COLO668 (cell line): ENCODE data around the gene TIGIT.

Source experiments
- DNase-seq: peaks from one replicate; lab custom pipeline; 2025; ENCODE audit not compliant: unreplicated experiment; lab: John Stamatoyannopoulos, UW

The TIGIT gene

GRCh38 chr3:114351123-114351821 lies 57.4 kb downstream of the TIGIT start:
- DNase-seq, result no peak

DNA sequence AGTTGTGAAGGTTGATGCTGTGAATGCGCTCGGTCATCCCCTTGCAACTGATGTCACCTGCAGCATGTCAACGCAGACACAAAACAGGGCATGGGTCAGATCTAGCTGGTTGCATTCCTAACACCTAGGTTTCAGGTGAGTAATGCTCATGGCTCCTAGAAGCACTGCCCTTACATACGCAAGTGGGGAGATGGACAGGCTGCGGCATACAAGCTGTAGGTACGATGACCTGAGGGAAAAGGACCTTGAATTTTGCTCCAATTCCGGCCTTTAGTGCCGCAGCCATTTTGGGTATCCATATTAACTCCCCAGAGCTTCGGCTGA lies 58.0 kb downstream of the TIGIT start:
- no peak for DNase-seq

DNA sequence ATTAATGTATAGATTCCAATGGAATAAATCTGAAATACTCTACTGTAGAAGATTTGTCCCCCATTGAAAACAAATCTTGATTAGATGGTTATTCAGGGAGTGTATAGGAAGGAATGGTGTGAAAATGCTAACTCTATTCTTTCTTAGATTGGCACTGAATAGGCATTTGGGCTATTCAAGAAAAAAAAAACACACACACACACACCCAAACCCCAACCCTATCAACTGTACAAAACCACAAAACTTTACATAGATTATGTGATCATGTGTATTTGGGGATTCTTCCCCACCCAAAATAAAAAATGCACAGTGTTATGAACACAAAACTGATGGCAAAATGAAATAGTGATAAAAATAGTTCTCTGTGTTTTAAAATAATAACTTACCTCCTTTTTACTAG lies 61.8 kb downstream of the TIGIT start:
- no peak for DNase-seq

DNA sequence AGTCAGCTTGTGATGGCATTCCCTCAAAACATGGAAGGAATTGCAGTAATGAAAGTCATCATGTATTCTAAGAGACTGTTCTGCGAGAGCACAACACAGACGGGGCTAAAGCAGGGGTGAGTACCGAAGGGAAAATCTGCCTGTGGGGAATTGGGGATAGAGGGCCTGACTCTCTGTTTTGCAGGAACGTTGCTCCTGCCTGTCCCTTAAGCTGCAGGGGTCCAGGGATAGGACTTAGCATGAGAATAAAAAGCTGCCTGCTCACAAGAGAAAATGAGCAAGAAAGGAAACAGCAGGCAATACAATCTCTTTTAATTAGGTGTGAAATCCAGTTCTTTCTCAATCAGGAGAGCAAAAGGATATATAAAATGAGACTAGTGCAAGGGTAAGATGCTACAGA lies 62.2 kb downstream of the TIGIT start:
- DNase-seq, result no peak

- DNase-seq, result no peak
These were observed 62.7 kb downstream of the TIGIT start for GRCh38 chr3:114356525-114356924.
